KOPT-K1 (cell line): ENCODE results near the gene GRPEL1.
"Not testable (repeated sequence)": the region's sequence is repeated elsewhere in the genome, so short reads cannot be mapped to it uniquely, and the experiment has no call there.

Source experiments
- H3K27ac ChIP-seq: fragments of 200-600 bp; sonication (generic); 2 replicates; pipeline ENCODE4 v1.5.1; 2016; ENCODE audit warnings: antibody characterized with exemption, mild to moderate bottlenecking, low read depth, low read length; ENCODE audit not compliant: poor library complexity, severe bottlenecking
- H3K36me3 ChIP-seq: fragments of 200-600 bp; sonication (generic); 2 replicates; pipeline ENCODE4 v1.5.1; 2017; ENCODE audit warnings: antibody characterized with exemption, mild to moderate bottlenecking, low read length, moderate library complexity; ENCODE audit not compliant: insufficient read depth
- H3K9me3 ChIP-seq: fragments of 200-600 bp; sonication (generic); 2 replicates; pipeline ENCODE4 v1.5.1; 2017; ENCODE audit warnings: antibody characterized with exemption, low read length, mild to moderate bottlenecking; ENCODE audit not compliant: insufficient read depth, poor library complexity, severe bottlenecking

Gene GRPEL1

GRCh38 chr4:7103031-7103606, 35.3 kb upstream of the GRPEL1 start:
- H3K36me3 ChIP-seq = no peaks in the 10 kb centered on the region
- H3K27ac ChIP-seq = peak overlapping the region; percentile 1

GRCh38 chr4:7102516-7102909, 34.6 kb upstream of the GRPEL1 start:
- H3K36me3 ChIP-seq, H3K9me3 ChIP-seq, H3K27ac ChIP-seq: not testable (repeated sequence)

More at GRCh38 chr4:7103031-7103606, 35.3 kb upstream of the GRPEL1 start:
- H3K9me3 ChIP-seq = no peaks in the 10 kb centered on the region

DNA sequence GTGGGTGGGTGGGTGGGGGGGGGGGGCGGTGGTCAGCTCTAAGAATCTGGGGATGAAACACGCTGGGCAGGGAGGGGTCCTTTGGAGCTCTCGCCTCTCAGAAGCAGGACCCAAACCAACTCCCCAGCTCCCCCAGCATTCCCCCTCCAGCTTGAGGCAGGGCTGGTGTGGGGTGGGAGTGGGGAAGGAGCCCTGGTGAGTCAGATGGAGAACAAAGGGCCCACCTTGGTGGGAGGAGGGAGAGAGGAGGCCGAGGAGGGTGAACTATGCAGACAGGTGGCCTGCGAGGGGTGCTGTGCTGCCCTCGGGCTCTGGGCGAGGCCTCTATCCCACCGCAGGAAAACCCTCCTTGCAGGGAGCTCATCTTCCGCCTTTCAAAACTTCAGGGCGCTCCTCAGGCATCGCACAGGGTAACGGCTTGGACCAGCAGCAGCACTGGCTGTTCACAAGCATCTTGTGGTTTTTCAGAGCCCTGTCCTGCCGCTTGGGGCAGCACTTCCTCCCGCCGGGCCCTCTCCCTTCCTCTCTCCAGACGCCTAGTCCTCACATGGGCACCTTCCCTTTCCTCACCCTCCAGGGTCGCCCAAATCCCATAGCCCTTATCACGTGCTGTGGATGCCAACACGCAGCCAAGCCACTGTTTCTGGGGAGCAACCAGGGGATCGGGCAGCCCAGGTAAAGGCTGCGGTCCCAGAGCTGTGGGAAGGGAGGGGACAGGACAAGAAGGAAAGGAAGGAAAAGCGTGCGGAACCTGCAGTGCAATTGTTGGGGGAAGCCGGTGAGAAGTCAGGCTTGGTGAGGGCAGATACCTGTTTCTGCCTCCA, 34.0 kb upstream of the GRPEL1 start:
- no peak overlapping the region for H3K27ac ChIP-seq
- H3K9me3 ChIP-seq = no peaks in the 10 kb centered on the region
- H3K36me3 ChIP-seq = no peaks in the 10 kb centered on the region

GRCh38 chr4:7096236-7096635, 28.4 kb upstream of the GRPEL1 start:
- Histone ChIP-seq H3K36me3 (no peaks in the 10 kb centered on the region), H3K27ac (no peak overlapping the region), H3K9me3 (no peaks in the 10 kb centered on the region)

DNA sequence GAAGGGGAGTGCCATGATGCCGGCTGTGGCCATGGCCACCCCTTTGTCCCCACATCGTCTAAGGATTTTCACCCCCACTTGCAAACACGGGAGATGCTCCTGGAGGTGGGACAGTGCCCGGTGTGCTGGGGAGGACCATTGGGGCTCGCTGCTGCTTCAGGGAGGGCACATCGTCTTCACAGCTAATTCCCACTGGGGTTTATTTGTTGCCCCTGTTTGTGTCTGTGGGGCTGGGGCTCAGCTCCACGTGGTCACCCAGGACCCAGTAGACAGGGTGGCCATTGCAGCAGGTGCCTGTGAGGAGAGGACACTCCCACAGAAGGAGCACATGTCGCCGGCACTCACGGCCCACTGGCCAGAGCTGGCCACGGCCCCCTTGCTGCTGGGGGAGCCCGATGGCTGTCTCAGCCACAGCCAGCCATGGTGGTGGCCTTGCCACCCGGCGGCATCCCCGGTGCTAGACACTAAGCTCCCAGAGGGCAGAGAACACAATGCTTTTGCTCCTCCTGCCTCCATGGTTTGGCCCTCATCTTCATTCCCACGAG, 27.8 kb upstream of the GRPEL1 start:
- Histone ChIP-seq H3K36me3 (no peaks in the 10 kb centered on the region), H3K9me3 (no peaks in the 10 kb centered on the region), H3K27ac (no peak overlapping the region)

- Histone ChIP-seq H3K27ac (no peak overlapping the region), H3K36me3 (no peaks in the 10 kb centered on the region), H3K9me3 (no peaks in the 10 kb centered on the region)
Observed at GRCh38 chr4:7094916-7095315, 27.1 kb upstream of the GRPEL1 start.

- Histone ChIP-seq H3K9me3 (peaks cover 13% of the 10 kb centered on the region), H3K36me3 (no peaks in the 10 kb centered on the region), H3K27ac (no peak overlapping the region)
Observed at GRCh38 chr4:7092026-7092425, 24.2 kb upstream of the GRPEL1 start.

DNA sequence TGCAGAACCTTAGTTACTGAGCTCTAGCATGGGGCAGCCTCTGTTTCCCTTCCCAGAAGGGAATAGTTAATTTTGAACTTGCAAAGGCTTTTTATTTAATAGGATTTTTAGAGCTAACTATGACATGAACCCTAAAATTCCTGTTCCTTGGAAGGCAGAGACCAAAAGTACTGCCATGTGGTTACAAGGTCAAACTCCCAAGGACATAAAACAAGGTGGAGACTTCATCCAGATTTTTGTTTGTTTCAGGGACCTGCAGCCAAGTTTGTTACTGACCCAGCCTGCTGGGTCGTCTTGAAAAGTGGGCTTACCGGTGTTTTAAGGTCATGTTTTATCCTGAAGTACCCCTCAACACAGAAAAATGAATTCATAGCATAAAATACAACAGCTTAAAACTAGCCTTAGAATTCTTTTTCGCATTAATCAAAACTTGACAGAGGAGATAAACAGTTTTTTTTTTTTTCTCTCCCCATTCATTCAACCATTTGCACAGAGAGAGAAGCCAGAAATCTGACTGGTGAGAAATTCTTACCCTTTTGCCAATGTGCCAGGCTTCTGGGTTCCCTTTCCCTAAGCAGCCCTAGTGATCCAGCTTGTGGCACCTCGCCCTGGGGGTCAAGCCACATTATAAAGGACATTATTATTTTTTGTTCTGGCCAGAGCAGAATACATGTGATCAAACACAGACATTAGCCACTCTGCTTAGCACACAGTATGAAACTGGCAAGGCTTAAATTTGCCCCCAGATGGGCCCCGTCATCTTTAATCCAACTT, 21.5 kb upstream of the GRPEL1 start:
- Histone ChIP-seq H3K36me3 (no peaks in the 10 kb centered on the region), H3K27ac (no peak overlapping the region), H3K9me3 (peaks cover 31% of the 10 kb centered on the region)

DNA sequence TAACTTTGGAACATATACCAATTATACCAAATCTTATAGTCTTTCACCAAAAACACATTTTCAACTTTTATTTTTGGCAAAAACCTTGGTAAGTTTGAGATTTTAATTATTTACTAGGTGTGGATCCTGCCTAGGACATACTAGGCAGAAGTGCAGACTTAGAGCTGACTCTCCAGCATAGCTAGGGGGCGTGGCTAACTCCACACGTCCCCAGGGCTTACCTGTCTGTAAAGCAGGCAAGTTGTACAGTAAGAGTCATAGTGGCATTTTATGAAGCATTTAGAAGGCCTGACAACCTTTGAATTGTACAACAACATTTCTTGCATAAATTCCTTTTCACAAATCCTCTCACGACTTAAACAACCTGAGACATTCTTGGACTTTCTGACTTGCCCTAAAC, 19.2 kb upstream of the GRPEL1 start:
- Histone ChIP-seq H3K36me3 (no peaks in the 10 kb centered on the region), H3K27ac (no peak overlapping the region)

DNA sequence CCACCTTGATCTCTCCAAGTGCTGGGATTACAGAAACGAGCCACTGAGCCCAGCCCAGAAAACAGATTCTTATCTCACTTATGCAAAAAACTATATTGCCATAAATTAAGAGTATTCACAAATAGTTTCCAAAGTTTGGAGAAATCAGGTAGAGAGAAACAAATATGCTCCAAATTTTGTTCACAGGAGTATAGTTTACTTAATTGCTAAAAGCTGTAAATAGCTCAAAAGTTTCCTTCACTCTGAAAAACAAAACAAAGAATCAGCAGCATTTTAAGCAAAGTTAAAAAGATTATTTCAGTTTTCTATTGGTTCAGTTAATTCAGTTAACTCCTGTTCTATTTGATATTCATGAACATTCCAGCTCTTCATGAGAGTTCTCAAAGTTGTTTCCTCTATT, 18.5 kb upstream of the GRPEL1 start:
- Histone ChIP-seq H3K36me3 (no peaks in the 10 kb centered on the region), H3K27ac (no peak overlapping the region), H3K9me3 (peaks cover 31% of the 10 kb centered on the region)

More for the DNA sequence above, 19.2 kb upstream of the GRPEL1 start:
- peaks cover 31% of the 10 kb centered on the region for H3K9me3 ChIP-seq

- not testable (repeated sequence) for H3K36me3 ChIP-seq, H3K27ac ChIP-seq
- H3K9me3 ChIP-seq = peaks cover 40% of the 10 kb centered on the region
Observed at GRCh38 chr4:7084564-7084961, 16.7 kb upstream of the GRPEL1 start.

DNA sequence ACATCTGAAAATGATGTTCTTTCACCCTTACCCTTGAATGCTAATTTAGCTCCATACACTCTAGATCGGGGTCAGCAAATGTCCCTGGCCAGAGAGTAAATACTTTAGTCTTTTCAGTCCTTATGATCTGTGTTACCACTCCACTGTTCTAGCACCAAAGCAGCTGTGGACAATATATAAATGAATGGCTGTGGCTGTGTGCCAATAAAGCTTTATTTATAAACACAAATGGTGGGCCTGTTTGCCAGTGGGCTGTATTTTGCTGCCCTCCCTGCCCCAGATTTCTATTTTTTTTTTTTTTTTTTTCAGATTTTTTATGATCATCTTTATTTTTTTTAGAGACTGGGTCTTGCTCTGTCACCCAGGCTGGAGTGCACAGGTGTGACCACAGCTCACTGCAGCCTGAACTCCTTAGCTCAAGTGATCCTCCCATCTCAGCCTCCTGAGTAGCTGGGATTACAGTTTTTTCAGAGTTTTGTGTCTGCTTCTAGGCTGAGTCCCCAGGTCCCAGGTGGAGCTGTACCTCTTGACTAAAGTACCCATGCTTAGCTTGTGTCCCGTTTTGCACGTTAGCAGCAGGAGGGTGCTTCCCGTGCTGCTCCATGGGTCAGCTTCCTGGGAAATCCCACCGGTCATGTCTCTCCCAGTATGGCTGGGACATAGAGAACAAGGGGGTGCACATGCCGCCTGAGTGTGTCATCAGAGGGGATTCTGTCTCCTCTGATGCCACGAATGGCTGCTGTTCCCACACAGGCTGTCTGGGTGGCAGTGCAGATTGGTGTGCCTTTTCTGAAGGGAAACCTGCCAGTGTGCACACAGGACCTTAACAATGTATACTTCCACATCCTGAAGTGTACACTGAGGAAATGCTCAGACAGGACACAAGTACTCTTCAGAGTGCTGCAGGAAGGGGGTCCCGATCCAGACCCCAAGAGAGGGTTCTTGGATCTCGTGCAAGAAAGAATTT, 16.0 kb upstream of the GRPEL1 start:
- Histone ChIP-seq H3K9me3 (peaks cover 40% of the 10 kb centered on the region), H3K36me3 (no peaks in the 10 kb centered on the region), H3K27ac (no peak overlapping the region)

DNA sequence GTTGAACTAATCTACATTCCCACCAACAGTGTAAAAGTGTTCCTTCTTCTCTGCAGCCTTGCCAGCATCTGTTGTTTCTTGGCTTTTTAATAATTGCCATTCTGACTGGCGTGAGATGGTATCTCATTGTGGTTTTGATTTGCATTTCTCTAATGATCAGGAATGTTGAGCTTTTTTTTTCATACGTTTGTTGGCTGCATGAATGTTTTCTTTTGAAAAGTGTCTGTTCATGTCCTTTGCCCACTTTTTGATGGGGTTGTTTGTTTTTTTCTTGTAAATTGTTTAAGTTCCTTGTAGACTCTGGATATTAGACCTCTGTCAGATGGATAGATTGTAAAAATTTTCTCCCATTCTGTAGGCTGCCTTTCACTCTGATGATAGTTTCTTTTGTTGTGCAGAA, 12.0 kb upstream of the GRPEL1 start:
- not testable (repeated sequence) for H3K36me3 ChIP-seq, H3K27ac ChIP-seq, H3K9me3 ChIP-seq

GRCh38 chr4:7079483-7079882, 11.6 kb upstream of the GRPEL1 start:
- not testable (repeated sequence) for H3K27ac ChIP-seq, H3K36me3 ChIP-seq, H3K9me3 ChIP-seq
